UCSD-AML1 (cell line): ENCODE measurements around the gene ZMYM3.
"Not testable (repeated sequence)": the region's sequence is repeated elsewhere in the genome, so short reads cannot be mapped to it uniquely, and the experiment has no call there.

Experiments used
- DNase-seq: peaks from one replicate; lab custom pipeline; 2025; ENCODE audit not compliant: unreplicated experiment; lab: John Stamatoyannopoulos, UW

ZMYM3 gene

GRCh38 chrX:71254092-71254963, at the start of gene ZMYM3:
Gene ZMYM3, minus strand, starts transcription at chrX:71254140. Its CDS starts 885 bp downstream, at chrX:71253255.
- DNase-seq, result peak; percentile 85

- DNase-seq, result no peak
These were observed 48.7 kb upstream of the ZMYM3 start for GRCh38 chrX:71302461-71303213.

DNA sequence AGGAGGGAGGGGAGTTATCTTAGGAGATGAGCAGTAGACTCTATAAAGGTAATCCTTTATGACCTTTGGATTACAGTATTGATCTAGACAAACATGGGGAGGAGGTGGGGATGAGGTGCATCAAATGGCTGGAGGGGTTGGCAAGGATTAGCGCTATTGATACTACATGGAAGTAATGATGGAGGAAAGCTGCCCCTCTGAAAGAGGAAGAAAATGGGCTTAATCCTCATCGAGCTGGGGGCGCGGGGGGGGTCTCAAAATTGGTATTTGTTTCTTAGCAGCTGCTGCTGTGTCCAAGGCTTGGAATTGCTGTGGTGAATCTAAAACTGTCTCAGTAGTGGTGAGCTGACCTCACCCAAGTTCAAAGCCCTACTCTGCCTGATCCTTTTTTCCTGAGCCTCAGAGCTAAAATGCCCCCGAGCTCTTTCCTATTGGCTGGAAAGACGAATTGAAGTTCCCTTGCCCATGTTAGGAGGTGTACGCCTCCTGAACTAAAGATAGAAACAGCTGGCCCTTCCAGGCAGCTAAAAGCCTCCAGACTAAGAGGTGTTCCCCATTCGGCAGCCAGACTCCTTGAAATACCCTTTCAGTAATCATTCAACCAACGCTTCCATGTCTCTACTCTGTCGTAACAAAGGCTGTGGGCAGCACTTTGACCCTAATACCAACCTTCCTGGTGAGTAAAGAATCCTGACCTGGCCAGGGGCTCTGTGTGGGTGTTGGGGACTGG, 47.4 kb upstream of the ZMYM3 start, which contains the start of gene ITGB1BP2:
Gene ITGB1BP2 (plus strand): TSS at position 556 of the 730 bp plus-strand sequence. CDS start 57 bp downstream, at position 613.
- DNase-seq, result peak; percentile 33

- not testable (repeated sequence) for DNase-seq
These were observed 46.6 kb upstream of the ZMYM3 start for GRCh38 chrX:71300495-71300894.

DNA sequence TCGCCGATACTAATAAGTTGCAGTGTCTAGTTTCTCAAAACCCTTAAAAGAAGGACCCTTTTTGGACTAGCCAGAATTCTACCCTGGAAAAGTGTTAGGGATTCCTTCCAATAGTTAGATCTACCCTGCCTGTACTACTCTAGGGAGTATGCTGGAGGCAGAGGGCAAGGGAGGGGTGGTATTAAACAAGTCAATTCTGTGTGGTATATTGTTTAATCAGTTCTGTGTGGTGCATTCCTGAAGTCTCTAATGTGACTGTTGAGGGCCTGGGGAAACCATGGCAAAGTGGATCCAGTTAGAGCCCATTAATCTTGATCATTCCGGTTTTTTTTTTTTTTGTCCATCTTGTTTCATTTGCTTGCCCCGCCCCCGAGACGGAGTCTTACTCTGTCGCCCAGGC, 46.1 kb upstream of the ZMYM3 start:
- not testable (repeated sequence) for DNase-seq

DNA sequence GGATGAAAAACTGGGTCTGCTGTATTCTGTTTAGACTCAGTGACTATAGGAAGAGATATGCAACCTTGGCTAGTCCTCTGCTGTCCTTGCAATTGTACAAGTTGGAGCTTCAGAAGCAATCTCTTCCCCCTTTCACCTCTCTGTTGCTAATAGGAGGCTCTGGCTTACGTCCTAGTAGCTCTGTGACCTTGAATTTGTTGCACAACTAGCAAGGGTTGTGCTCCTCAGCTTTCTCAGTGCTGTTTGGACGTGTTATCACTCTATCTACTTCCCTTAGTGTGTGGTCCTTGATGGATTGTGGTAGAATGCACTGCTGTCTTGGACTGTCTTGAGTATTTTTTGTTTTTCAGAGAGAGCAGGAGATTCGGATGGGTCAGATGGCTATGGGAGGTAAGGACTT, 44.2 kb upstream of the ZMYM3 start:
- no peak for DNase-seq

DNA sequence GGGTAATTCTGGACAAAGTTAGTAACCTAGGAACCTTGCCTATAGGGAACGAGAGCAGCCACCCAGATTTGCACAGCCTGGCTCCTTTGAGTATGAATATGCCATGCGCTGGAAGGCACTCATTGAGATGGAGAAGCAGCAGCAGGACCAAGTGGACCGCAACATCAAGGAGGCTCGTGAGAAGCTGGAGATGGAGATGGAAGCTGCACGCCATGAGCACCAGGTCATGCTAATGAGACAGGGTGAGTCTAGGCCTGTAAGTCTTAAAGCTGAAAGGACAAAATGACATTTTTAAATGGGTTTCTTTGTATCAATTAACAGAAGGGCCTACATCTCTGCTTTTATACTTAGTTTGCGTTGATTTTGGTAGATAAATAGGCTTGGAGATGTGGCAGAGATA, 42.9 kb upstream of the ZMYM3 start:
- DNase-seq, result no peak

GRCh38 chrX:71292669-71293365, 38.9 kb upstream of the ZMYM3 start:
- DNase-seq, result no peak

GRCh38 chrX:71291381-71291780, 37.4 kb upstream of the ZMYM3 start:
- DNase-seq, result no peak

DNA sequence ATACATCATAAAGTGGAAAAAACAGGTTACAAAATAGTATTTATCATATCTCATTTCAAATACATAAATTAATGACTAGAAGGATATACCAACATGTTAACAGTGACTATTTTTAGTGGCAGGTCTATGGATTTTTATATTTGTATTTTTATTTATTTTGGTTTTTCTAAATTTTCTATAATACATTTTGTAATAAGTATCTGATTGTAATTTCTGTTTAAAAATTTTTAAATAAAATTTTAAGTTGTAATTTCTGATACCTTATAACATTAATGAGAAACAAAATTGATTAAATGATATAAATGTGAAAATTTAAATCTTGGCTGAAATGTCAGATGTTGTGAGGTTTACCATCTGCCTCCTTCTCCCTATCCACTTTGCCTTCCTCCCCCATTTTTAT, 32.0 kb upstream of the ZMYM3 start:
- DNase-seq, result no peak

DNA sequence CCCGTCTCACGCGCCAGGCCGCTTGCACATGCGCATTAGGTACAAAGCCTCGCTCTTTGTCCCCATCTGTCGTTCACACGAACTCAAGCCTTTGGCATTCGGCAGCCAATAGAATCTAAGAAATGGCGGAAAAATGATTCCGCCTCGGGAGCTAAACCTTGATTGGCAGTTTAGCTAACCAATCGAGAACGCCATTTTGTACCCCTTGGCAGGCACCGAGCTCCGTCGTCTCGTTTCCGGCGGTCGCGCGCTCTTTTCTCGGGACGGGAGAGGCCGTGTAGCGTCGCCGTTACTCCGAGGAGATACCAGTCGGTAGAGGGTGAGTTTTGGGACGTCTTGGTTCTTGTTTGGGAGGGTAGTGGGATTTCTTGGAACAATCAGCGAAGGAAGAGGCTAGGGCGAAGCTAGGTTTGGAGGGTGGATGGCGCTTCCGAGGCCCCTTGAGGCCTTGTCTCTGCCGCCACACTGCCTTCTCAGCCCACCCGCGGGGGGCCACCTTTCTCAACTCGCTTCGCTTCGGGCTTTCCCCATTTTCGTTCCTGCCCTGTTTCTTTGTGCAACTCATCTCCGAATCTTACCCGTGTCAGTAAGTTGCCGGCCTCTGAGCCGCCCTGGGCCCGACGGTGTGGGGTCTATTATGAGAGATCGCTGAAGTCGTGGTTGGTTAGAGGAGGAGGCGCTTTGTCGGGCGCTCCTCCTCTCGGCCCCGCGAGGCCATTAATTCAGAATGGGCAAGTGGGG, 29.6 kb upstream of the ZMYM3 start, which contains the start of gene NONO:
Gene NONO (plus strand): TSS at position 233 of the 741 bp plus-strand sequence. CDS start 7,003 bp downstream, outside the sequence.
- DNase-seq, result peak; percentile 82

GRCh38 chrX:71282514-71283402, 28.8 kb upstream of the ZMYM3 start:
- no peak for DNase-seq

- DNase-seq, result not testable (repeated sequence)
These were observed 27.4 kb upstream of the ZMYM3 start for GRCh38 chrX:71281300-71281699.

DNA sequence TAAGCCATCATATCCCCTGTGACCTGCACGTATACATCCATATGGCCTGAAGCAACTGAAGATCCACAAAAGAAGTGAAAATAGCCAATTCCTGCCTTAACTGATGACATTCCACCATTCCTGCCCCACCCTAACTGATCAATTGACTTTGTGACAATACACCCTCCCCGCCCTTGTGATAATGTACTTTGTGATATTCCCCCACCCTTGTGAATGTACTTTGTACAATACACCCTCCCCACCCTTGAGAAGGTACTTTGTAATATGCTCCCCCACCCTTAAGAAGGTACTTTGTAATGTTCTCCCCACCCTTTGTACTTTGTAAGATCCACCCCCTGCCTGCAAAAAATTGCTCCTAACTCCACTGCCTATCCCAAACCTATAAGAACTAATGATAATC, 18.4 kb upstream of the ZMYM3 start:
- not testable (repeated sequence) for DNase-seq

DNA sequence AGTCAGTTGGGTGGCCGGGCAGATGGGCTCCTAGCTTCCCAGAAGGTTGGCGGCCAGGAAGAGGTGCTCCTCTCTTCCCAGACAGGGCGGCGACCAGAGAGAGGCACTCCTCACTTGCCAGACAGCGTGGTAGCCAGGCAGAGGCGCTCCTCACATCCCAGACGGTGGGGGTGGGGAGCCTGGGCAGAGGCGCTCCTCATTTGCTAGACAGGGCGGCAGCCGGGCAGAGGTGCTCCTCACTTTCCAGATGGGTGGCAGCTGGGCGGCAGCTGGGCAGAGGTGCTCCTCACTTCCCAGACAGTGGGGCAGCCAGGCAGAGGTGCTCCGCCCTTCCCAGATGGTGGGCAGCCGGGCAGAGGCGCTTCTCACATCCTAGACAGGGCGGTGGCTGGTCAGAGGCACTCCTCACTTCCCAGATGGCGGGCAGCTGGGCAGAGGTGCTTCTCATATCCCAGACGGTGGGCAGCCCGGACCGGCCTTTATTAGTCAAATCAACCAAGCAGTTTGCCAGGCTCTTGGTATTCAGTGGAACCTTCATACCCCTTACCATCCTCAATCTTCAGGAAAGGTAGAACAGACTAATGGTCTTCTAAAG, 16.0 kb upstream of the ZMYM3 start:
- no peak for DNase-seq

DNA sequence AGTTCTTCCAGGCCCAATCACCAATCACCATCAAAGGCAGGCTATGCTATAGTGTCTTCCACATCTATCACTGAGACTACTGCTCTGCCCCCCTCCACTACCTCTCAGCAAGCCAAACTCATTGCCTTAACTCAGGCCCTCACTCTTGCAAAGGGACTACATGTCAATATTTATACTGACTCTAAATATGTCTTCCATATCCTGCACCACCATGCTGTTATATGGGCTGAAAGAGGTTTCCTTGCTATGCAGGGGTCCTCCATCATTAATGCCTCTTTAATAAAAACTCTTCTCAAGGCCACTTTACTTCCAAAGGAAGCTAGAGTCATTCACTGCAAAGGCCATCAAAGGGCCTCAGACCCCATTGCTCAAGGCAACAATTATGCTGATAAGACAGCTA, 14.7 kb upstream of the ZMYM3 start:
- DNase-seq, result not testable (repeated sequence)

DNA sequence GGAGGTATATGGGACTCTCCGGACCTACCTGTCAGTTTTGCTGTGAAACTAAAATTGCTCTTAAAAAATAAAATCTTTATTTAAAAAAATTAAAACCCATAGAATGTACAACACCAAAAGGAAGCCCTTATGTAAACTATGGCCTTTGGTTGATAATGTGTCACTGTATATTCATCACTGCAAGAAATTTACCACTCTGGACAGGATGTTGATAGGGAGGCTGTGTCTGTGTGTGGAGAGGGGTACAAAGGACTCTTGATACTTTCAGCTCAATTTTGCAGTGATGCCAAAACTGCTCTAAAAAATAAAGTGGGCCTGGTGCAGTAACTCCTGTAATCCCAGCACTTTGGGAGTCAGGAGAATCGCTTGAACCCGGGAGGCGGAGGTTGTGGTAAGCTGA, 2.9 kb upstream of the ZMYM3 start:
- DNase-seq, result no peak

DNA sequence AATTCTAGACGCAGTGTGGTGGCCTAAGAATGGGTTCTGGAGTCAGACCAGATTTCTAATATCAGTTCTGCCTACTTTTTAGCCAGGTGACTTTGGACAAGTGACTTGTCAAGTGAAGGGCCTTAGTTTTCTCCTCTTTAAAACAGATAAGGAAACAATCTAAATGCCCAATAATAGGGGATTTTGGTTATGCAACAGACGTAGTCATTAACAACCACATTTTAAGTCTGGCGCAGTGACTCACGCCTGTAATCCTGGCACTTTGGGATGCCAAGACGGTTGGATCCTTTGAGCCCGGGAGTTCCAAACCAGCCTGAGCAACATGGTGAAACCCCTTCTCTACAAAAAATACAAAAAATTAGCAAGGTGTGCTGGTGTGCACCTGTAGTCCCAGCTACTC, 2.1 kb upstream of the ZMYM3 start:
- no peak for DNase-seq
